ENCODE results near the gene HAUS6.
"Not testable (repeated sequence)": the region's sequence is repeated elsewhere in the genome, so short reads cannot be mapped to it uniquely, and the experiment has no call there.

HAUS6 gene

GRCh38 chr9:19030899-19031298, 71.8 kb downstream of the HAUS6 start:
- DNase-seq, result no peak

- DNase-seq, result peak; percentile 70
Observed at GRCh38 chr9:19028835-19029451, 73.8 kb downstream of the HAUS6 start.

- DNase-seq, result no peak
Observed at GRCh38 chr9:19027825-19028224, 74.9 kb downstream of the HAUS6 start.

- no peak for DNase-seq
Observed at GRCh38 chr9:19026375-19026774, 76.3 kb downstream of the HAUS6 start.

- no peak for DNase-seq
Observed at GRCh38 chr9:19023078-19023477, 79.6 kb downstream of the HAUS6 start.

GRCh38 chr9:19022206-19022605, 80.5 kb downstream of the HAUS6 start:
- no peak for DNase-seq

GRCh38 chr9:19021649-19022048, 81.1 kb downstream of the HAUS6 start:
- DNase-seq, result not testable (repeated sequence)

GRCh38 chr9:19020886-19021455, 81.7 kb downstream of the HAUS6 start:
- DNase-seq, result no peak

GRCh38 chr9:19018201-19018600, 84.5 kb downstream of the HAUS6 start:
- no peak for DNase-seq

GRCh38 chr9:19009391-19009965, 93.2 kb downstream of the HAUS6 start:
- no peak for DNase-seq

All from NCI-H345 (cell line).